Coronary artery (tissue), 2 donors: Measurements from ENCODE around the gene SLC16A4.

Experiments used
- DNase-seq: peaks from one replicate; pipeline ENCODE4 v3.0.0-alpha.2; 2017; ENCODE audit warnings: low spot score
- H3K27ac ChIP-seq, 2 donors: fragments of 200-600 bp; sonication (generic); one replicate each; pipeline ENCODE4 v1.5.1; 2016 to 2019
- H3K4me3 ChIP-seq: fragments of 200-600 bp; sonication (generic); 2 replicates; pipeline ENCODE4 v1.5.1; 2016; ENCODE audit warnings: mild to moderate bottlenecking, moderate library complexity
- TF ChIP-seq, protein P1 (sequence below): fragments of 200-600 bp; sonication (generic); IDR thresholded peaks from one replicate; pipeline ENCODE4 v1.5.1; 2019; ENCODE audit warnings: antibody characterized with exemption

The SLC16A4 gene

DNA sequence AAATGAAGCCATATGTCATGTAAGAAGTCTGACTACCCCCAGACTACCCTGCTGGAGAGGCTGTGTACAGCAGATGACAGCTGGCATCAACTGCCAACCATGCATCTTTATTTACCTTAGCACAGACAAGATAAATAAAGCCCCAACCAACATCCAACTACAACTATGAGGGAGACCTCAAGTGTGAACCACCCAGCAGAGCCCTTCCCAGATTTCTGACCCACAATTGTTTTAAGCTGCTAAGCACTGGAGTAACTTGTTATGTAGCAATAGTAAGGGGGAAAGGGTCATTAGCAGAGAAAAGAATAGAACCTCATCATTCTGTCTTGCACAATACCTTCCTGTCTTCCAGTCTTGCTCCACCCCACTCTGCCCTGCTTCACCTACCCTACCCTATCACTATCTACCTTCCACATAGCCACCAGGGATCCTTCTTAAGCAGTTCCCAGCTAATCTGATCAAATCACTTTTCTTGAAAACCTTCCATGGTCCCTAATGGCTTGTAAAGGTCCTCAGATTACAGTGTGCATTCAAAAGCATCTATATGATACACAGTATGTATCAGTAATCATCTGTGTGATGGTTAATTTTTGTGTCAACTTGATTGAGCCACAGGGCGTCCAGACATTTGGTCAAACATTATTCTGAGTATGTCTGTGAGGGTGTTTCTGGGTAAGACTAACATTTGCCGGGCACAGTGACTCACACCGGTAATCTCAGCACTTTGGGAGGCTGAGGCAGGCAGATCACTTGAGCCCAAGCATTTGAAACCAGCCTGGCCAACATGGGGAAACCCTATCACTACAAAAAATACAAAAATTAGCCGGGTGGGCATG lies 71.3 kb downstream of the SLC16A4 start:
- H3K27ac ChIP-seq = no peak overlapping the region
- DNase-seq = no peak
- H3K4me3 ChIP-seq = no peak overlapping the region
- TF ChIP-seq, protein P1, sequence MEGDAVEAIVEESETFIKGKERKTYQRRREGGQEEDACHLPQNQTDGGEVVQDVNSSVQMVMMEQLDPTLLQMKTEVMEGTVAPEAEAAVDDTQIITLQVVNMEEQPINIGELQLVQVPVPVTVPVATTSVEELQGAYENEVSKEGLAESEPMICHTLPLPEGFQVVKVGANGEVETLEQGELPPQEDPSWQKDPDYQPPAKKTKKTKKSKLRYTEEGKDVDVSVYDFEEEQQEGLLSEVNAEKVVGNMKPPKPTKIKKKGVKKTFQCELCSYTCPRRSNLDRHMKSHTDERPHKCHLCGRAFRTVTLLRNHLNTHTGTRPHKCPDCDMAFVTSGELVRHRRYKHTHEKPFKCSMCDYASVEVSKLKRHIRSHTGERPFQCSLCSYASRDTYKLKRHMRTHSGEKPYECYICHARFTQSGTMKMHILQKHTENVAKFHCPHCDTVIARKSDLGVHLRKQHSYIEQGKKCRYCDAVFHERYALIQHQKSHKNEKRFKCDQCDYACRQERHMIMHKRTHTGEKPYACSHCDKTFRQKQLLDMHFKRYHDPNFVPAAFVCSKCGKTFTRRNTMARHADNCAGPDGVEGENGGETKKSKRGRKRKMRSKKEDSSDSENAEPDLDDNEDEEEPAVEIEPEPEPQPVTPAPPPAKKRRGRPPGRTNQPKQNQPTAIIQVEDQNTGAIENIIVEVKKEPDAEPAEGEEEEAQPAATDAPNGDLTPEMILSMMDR = no peak

DNA sequence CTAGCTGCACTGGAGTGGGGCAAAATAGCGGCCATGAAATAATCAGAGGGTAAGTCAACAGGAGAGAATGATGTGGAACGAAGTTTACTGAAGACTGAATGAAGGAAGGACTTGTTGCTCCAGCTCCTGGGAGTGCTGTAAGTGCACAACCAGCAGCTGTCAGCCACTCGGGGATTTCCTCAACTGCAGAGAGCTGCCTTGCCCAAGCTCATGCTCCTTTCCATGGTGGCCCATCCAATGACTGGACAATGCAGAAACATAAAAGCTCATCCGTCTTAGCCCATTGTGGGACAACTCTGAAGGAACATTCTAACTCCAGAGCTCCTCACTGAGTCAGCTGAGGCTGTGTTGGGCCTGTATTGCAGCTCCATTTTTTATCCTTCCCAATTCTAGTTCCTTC lies 72.8 kb downstream of the SLC16A4 start:
- Histone ChIP-seq H3K4me3 (no peak overlapping the region), H3K27ac (no peak overlapping the region)
- DNase-seq = no peak
- TF ChIP-seq, protein P1 = no peak

DNA sequence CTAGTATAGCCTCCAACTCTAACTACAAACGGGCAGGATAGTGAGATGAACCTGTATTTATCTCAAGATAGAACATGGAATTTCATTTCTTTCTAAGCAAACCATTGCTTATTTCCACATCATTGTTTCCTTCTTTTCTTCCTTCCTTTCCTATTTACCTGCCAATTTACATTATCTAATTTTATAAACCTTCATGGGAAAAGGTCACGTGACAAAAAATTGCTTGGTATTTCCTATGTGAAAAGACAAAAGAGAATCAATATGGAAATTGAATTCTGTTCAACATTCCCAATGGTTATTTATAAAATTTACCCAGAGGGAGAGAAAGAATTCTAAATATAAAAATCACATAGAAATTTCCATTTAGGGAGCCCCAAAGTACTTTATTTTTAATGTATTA lies 74.1 kb downstream of the SLC16A4 start:
- H3K4me3 ChIP-seq = no peak overlapping the region
- no peak for DNase-seq
- no peak overlapping the region for H3K27ac ChIP-seq
- TF ChIP-seq, protein P1 = no peak
